ENCODE measurements around the gene NMS. TPM values are rescaled to one million over a fixed set of nuclear protein-coding genes. Genes with fewer than 3 reads are reported as not detected.

NMS gene
- total and polyA plus RNA-seq, 2 of the 13 experiments (the other 11 are each of a cell fraction or from before 2014, with no cell fraction given) = not detected

DNA sequence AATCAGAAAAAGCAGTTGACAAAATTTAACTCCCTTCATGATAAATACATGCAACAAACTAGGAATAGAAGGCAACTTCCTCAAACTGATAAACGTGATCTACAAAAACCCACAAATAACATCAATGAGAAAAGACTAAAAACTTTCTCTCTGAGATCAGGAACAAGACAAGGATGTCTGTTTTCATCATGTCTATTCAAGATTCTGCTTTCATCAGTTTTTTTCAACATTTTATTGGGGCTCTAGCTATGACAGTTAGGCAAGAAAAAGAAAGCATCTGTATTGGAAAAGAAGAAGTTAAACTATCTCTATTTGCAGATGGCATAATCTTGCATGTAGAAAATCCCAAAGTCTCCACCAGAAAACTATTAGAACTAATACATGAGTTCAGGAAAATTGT is 40.6 kb upstream of the NMS start:
- intact Hi-C loops (cut with micrococcal nuclease; ENCODE audit: unreplicated experiment) = no loop called here
- no peak overlapping the region for H2AFZ ChIP-seq (ENCODE audit: low read length)
- H3K4me3 ChIP-seq (replicated peaks in 1 of 3; ENCODE audit: insufficient read depth in 1 of 3, low read depth in 2 of 3, low read length in 3 of 3) = no peak overlapping the region
- peaks cover 0 to 5% of the 10 kb centered on the region in 2 experiments; a peak in 1 of 5 replicates for H3K27me3 ChIP-seq (ENCODE audit: control insufficient read depth in 1 of 2, insufficient read depth in 2 of 2, low read length in 2 of 2)
- H3K4me1 ChIP-seq (ENCODE audit: insufficient read depth, low read length) = no peaks in the 10 kb centered on the region
- ChIA-PET POLR2A (no interaction called here), CTCF (ENCODE audit: low intra/inter-chr PET ratio, low total read pairs) (no interaction called here)
- no TSS peak for BruUV-seq (replicated peaks)
- FAIRE-seq = no peak
- H3K9me3 ChIP-seq (ENCODE audit: low read length) = no peaks in the 10 kb centered on the region
- in situ Hi-C loops (cut with HindIII; ENCODE audit: extremely low pct_ligation_motif_present, low pct_unique_long_range_greater_than_20kb) = no loop called here
- DNase-seq (ENCODE audit: low spot score) = no peak
- H3K36me3 ChIP-seq (replicated peaks in 1 of 2; ENCODE audit: control insufficient read depth in 1 of 2, insufficient read depth in 2 of 2, low read length in 2 of 2) = no peaks in the 10 kb centered on the region
- no peak for TF ChIP-seq BHLHE40 (IDR thresholded peaks at IDR 0.05; ENCODE audit: low read length)
- no peak for TF ChIP-seq TBP (CRISPR knock-in tag; IDR thresholded peaks at IDR 0.05)
- TF ChIP-seq NFATC3 (CRISPR knock-in tag; IDR thresholded peaks at IDR 0.05) = no peak
- no peak for TF ChIP-seq ZNF10 (CRISPR knock-in tag; IDR thresholded peaks at IDR 0.05; ENCODE audit: borderline replicate concordance, low read depth)
- TF ChIP-seq ZNF101 (CRISPR knock-in tag; IDR thresholded peaks at IDR 0.05; ENCODE audit: borderline replicate concordance, low read depth) = no peak
- TF ChIP-seq ZNF501 (CRISPR knock-in tag; IDR thresholded peaks at IDR 0.05) = no peak
- TF ChIP-seq ZNF446 (CRISPR knock-in tag; IDR thresholded peaks at IDR 0.05) = no peak
- TF ChIP-seq PCBP1 (IDR thresholded peaks at IDR 0.05; ENCODE audit: borderline replicate concordance, low read depth, low read length) = no peak
- no peak for TF ChIP-seq ZBTB38 (CRISPR knock-in tag; IDR thresholded peaks at IDR 0.05)
- no peak overlapping the region for H3K4me2 ChIP-seq (ENCODE audit: low read depth, low read length)
- H3K27ac ChIP-seq (ENCODE audit: extremely low read length, insufficient read depth, low read length) = no peak overlapping the region
- H4K20me1 ChIP-seq (ENCODE audit: insufficient read depth, low read length) = no peaks in the 10 kb centered on the region
- H3K79me2 ChIP-seq (ENCODE audit: insufficient read depth, low read length) = no peaks in the 10 kb centered on the region
- no peak for ATAC-seq
- H3K9ac ChIP-seq (ENCODE audit: insufficient read depth, low read depth, low read length) = no peak overlapping the region
- WGBS (ENCODE audit: low lambda C conversion rate) = 0% methylated on average over 1 of the region's 1 CpG

DNA sequence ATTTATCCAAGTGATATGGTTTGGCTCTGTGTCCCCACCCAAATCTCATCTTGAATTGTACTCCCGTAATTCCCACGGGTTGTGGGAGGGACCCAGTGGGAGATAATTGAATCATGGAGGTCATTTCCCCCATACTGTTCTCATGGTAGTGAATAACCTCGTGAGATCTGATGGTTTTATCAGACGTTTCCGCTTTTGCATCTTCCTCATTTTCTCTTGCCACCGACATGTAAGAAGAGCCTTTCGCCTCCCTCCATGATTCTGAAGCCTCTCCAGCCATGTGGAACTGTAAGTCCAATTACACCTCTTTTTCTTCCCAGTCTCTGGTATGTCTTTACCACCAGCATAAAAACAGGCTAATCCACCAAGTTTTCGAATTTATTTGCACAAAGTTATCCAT is 32.5 kb upstream of the NMS start:
- in situ Hi-C loops (cut with HindIII; ENCODE audit: extremely low pct_ligation_motif_present, low pct_unique_long_range_greater_than_20kb) (no loop called here), intact Hi-C loops (cut with micrococcal nuclease; ENCODE audit: unreplicated experiment) (no loop called here)
- H4K20me1 ChIP-seq (ENCODE audit: insufficient read depth, low read length) = no peaks in the 10 kb centered on the region
- H3K4me1 ChIP-seq (ENCODE audit: insufficient read depth, low read length) = no peaks in the 10 kb centered on the region
- H3K9ac ChIP-seq (ENCODE audit: insufficient read depth, low read depth, low read length) = no peak overlapping the region
- FAIRE-seq = no peak
- H3K4me3 ChIP-seq (replicated peaks in 1 of 3; ENCODE audit: insufficient read depth in 1 of 3, low read depth in 2 of 3, low read length in 3 of 3) = no peak overlapping the region
- ChIA-PET POLR2A (no interaction called here), CTCF (ENCODE audit: low intra/inter-chr PET ratio, low total read pairs) (no interaction called here)
- DNase-seq (ENCODE audit: low spot score) = no peak
- no peak overlapping the region for H3K4me2 ChIP-seq (ENCODE audit: low read depth, low read length)
- H2AFZ ChIP-seq (ENCODE audit: low read length) = no peak overlapping the region
- H3K27ac ChIP-seq (ENCODE audit: extremely low read length, insufficient read depth, low read length) = no peak overlapping the region
- ATAC-seq = no peak
- peaks cover 1 to 15% of the 10 kb centered on the region in 2 experiments; a peak in 3 of 5 replicates for H3K27me3 ChIP-seq (ENCODE audit: control insufficient read depth in 1 of 2, insufficient read depth in 2 of 2, low read length in 2 of 2)
- H3K36me3 ChIP-seq (replicated peaks in 1 of 2; ENCODE audit: control insufficient read depth in 1 of 2, insufficient read depth in 2 of 2, low read length in 2 of 2) = no peaks in the 10 kb centered on the region
- WGBS (ENCODE audit: low lambda C conversion rate) = 34% methylated on average over 8 of the region's 8 CpGs
- BruUV-seq (replicated peaks) = no TSS peak
- no peaks in the 10 kb centered on the region for H3K9me3 ChIP-seq (ENCODE audit: low read length)
- H3K79me2 ChIP-seq (ENCODE audit: insufficient read depth, low read length) = no peaks in the 10 kb centered on the region
- TF ChIP-seq, protein P1, sequence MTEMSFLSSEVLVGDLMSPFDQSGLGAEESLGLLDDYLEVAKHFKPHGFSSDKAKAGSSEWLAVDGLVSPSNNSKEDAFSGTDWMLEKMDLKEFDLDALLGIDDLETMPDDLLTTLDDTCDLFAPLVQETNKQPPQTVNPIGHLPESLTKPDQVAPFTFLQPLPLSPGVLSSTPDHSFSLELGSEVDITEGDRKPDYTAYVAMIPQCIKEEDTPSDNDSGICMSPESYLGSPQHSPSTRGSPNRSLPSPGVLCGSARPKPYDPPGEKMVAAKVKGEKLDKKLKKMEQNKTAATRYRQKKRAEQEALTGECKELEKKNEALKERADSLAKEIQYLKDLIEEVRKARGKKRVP (CRISPR knock-in tag; IDR thresholded peaks at IDR 0.05) = no peak
- TF ChIP-seq XRCC5 (optimal IDR thresholded peaks at IDR 0.05; ENCODE audit: low read length) (no peak), MAFF (IDR thresholded peaks at IDR 0.05; ENCODE audit: low read depth, low read length) (no peak), JUNB (CRISPR knock-in tag; IDR thresholded peaks at IDR 0.05; ENCODE audit: borderline replicate concordance) (no peak), ZFP41 (CRISPR knock-in tag; IDR thresholded peaks at IDR 0.05; ENCODE audit: borderline replicate concordance) (no peak), RBAK (CRISPR knock-in tag; IDR thresholded peaks at IDR 0.05) (no peak), ZBTB7A (CRISPR knock-in tag; IDR thresholded peaks at IDR 0.05) (no peak)
- TF ChIP-seq, protein P2, sequence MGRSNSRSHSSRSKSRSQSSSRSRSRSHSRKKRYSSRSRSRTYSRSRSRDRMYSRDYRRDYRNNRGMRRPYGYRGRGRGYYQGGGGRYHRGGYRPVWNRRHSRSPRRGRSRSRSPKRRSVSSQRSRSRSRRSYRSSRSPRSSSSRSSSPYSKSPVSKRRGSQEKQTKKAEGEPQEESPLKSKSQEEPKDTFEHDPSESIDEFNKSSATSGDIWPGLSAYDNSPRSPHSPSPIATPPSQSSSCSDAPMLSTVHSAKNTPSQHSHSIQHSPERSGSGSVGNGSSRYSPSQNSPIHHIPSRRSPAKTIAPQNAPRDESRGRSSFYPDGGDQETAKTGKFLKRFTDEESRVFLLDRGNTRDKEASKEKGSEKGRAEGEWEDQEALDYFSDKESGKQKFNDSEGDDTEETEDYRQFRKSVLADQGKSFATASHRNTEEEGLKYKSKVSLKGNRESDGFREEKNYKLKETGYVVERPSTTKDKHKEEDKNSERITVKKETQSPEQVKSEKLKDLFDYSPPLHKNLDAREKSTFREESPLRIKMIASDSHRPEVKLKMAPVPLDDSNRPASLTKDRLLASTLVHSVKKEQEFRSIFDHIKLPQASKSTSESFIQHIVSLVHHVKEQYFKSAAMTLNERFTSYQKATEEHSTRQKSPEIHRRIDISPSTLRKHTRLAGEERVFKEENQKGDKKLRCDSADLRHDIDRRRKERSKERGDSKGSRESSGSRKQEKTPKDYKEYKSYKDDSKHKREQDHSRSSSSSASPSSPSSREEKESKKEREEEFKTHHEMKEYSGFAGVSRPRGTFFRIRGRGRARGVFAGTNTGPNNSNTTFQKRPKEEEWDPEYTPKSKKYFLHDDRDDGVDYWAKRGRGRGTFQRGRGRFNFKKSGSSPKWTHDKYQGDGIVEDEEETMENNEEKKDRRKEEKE (IDR thresholded peaks at IDR 0.05) = no peak
